LNCAP (cell line): ENCODE data around the gene PRTG.

ENCODE experiments used
- CTCF ChIP-seq: fragments of 450-650 bp; IDR thresholded peaks from 2 replicates; pipeline ENCODE4 v1.5.1; 2017; ENCODE audit warnings: mild to moderate bottlenecking

Gene PRTG

GRCh38 chr15:55661428-55661827, 81.5 kb downstream of the PRTG start:
- no peak for TF ChIP-seq CTCF

- TF ChIP-seq CTCF, result no peak
Measured at GRCh38 chr15:55660153-55660552, 82.8 kb downstream of the PRTG start.

GRCh38 chr15:55659481-55659880, 83.5 kb downstream of the PRTG start:
- no peak for TF ChIP-seq CTCF

- no peak for TF ChIP-seq CTCF
Measured at GRCh38 chr15:55658886-55659285, 84.1 kb downstream of the PRTG start.

- TF ChIP-seq CTCF, result no peak
Measured at GRCh38 chr15:55654561-55655031, 88.4 kb downstream of the PRTG start.

GRCh38 chr15:55652909-55653495, 90.0 kb downstream of the PRTG start:
- no peak for TF ChIP-seq CTCF

GRCh38 chr15:55652359-55652758, 90.6 kb downstream of the PRTG start:
- TF ChIP-seq CTCF, result no peak

- TF ChIP-seq CTCF, result no peak
Measured at GRCh38 chr15:55649058-55649423, 93.9 kb downstream of the PRTG start.
